ENCODE data around the gene STAG1.
A peak's percentile ranks its signal among the peaks of the same experiment; 100 is the strongest.
"Not testable (repeated sequence)": the region's sequence is repeated elsewhere in the genome, so short reads cannot be mapped to it uniquely, and the experiment has no call there.

The STAG1 gene

DNA sequence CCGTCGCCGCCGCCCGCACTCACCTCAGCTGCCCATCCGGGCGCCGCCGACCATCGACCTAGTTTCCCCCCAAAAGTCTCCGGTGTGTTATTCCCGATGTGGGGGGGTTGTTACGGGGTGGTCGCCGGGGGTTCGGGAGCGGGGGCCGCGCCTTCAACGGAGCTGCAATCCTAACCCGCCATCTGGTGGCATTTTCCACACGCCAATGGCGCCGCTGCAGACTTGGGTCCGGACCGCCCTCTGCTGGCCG lies at the start of gene STAG1:
Gene STAG1, minus strand, starts transcription at position 207 of the 250 bp plus-strand sequence. CDS start 121,480 bp downstream, outside the sequence.
- DNase-seq (ENCODE audit: low read depth) = no peak
- TF ChIP-seq, protein P1, sequence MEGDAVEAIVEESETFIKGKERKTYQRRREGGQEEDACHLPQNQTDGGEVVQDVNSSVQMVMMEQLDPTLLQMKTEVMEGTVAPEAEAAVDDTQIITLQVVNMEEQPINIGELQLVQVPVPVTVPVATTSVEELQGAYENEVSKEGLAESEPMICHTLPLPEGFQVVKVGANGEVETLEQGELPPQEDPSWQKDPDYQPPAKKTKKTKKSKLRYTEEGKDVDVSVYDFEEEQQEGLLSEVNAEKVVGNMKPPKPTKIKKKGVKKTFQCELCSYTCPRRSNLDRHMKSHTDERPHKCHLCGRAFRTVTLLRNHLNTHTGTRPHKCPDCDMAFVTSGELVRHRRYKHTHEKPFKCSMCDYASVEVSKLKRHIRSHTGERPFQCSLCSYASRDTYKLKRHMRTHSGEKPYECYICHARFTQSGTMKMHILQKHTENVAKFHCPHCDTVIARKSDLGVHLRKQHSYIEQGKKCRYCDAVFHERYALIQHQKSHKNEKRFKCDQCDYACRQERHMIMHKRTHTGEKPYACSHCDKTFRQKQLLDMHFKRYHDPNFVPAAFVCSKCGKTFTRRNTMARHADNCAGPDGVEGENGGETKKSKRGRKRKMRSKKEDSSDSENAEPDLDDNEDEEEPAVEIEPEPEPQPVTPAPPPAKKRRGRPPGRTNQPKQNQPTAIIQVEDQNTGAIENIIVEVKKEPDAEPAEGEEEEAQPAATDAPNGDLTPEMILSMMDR (conservative IDR thresholded peaks at IDR 0.05; ENCODE audit: low read depth, low read length) = peak; percentile 90
- H3K4me3 ChIP-seq (ENCODE audit: low read length) = peak within 1 kb of the TSS; percentile 61

DNA sequence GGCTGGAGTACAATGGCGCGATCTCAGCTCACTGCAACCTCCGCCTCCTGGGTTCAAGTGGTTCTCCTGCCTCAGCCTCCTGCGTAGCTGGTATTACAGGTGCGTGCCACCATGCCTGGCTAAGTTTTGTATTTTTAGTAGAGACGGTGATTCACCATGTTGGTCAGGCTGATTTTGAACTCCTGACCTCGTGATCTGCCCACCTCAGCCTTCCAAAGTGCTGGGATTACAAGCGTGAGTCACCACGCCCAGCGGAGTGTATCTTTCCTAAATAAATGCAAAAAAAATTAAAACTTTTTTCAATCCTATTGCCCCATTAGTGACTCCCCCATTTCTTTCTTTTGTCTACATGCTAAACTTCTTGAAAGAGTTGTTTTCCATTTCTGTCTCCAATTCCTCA lies 49.0 kb upstream of the STAG1 start:
- H3K4me3 ChIP-seq (ENCODE audit: low read length); DNase-seq (ENCODE audit: low read depth): not testable (repeated sequence)

- no peak overlapping the region for H3K4me3 ChIP-seq (ENCODE audit: low read length)
- no peak for DNase-seq (ENCODE audit: low read depth)
Measured at GRCh38 chr3:136792556-136793330, 40.6 kb upstream of the STAG1 start.

GRCh38 chr3:136790786-136791185 lies 38.6 kb upstream of the STAG1 start:
- no peak overlapping the region for H3K4me3 ChIP-seq (ENCODE audit: low read length)
- no peak for DNase-seq (ENCODE audit: low read depth)
- TF ChIP-seq, protein P1 (conservative IDR thresholded peaks at IDR 0.05; ENCODE audit: low read depth, low read length) = no peak

More at GRCh38 chr3:136792556-136793330, 40.6 kb upstream of the STAG1 start:
- TF ChIP-seq, protein P1 (conservative IDR thresholded peaks at IDR 0.05; ENCODE audit: low read depth, low read length) = no peak

- DNase-seq (ENCODE audit: low read depth) = no peak
- H3K4me3 ChIP-seq (ENCODE audit: low read length) = no peak overlapping the region
- TF ChIP-seq, protein P1 (conservative IDR thresholded peaks at IDR 0.05; ENCODE audit: low read depth, low read length) = no peak
Measured at GRCh38 chr3:136789976-136790375, 37.8 kb upstream of the STAG1 start.

- TF ChIP-seq, protein P1 (conservative IDR thresholded peaks at IDR 0.05; ENCODE audit: low read depth, low read length) = no peak
- no peak overlapping the region for H3K4me3 ChIP-seq (ENCODE audit: low read length)
- DNase-seq (ENCODE audit: low read depth) = no peak
Measured at GRCh38 chr3:136788154-136788553, 36.0 kb upstream of the STAG1 start.

DNA sequence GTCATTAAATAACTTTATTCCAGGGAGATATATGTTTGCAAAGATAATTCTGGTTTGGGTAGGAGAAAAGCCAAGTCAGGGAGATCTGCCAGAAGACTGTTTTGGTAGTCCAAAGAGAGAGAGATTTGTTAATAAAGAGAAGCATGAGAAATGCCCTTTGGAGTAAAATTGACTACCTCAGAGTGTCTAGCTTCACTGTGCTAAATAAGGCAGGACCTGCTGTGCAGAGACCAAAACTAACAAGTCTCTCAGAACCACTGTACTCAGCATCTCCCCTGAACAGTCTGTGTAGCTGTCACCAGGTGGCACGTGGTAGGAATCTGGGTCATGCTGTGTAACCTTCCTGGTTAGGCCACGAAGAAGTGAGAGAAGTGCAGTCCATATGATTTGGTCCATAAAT lies 35.2 kb upstream of the STAG1 start:
- no peak overlapping the region for H3K4me3 ChIP-seq (ENCODE audit: low read length)
- TF ChIP-seq, protein P1 (conservative IDR thresholded peaks at IDR 0.05; ENCODE audit: low read depth, low read length) = no peak
- no peak for DNase-seq (ENCODE audit: low read depth)

All from retinal pigment epithelial cell (primary cell).